ENCODE measurements around the gene GBP2. TPM values are rescaled to one million over a fixed set of nuclear protein-coding genes. Genes with fewer than 3 reads are reported as not detected.

The GBP2 gene
- total and polyA plus RNA-seq, 9 of the 15 experiments (the other 6 are each of a cell fraction or from before 2014, with no cell fraction given) = 0.45 to 2.2 (median 0.69) TPM

DNA sequence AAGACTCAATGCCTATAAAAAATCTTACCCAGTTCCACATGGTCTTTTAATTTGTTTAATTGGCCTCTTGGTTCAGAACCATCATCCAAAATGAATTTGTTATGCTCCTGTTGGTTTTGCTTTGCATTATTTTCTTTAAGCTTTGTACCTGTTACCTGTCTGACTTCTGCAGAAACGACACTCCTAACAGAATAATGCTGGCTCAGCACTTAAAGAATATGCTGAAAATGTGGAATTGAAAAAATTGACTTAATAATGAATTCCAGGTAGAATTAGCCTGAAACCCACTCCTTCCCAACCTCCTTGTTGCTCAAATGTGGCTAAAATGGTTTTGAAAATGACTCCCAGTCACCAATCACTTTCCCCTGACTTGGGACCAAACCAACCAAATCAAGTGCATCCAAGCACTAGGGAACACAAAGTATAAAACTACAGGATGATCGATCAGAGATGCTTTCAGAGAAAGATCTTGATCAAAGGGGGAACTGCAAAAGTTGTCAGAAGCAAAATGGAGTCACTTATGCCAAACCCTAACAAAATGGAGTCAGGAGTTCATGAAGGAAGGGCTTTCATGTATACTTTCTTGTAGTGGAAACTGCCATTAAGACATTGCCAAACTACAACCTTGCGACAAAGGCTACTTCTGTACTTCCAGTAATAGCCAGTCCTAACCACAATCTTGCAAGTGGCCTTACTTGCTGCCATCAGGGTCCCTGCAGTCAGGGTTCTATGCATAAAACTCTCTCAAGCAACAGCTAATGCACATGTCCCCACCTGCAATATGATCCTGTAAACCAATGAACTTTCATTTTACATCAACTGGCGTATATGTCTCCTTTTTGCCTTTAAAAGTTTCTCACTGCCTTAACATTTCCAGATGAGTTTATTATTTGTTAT lies 44.5 kb upstream of the GBP2 start:
- 3% methylated on average over 4 of the region's 4 CpGs for WGBS (ENCODE audit: insufficient coverage, low coverage, missing lambda C conversion rate)
- no peak for FAIRE-seq
- CTCF ChIA-PET (ENCODE audit: low intra/inter-chr PET ratio) = no interaction called here
- no peak for ATAC-seq
- no peaks in the 10 kb centered on the region for H3K79me2 ChIP-seq (ENCODE audit: control insufficient read depth, insufficient read depth, low read length)
- no peaks in the 10 kb centered on the region for H3K9me3 ChIP-seq (replicated peaks; ENCODE audit: control insufficient read depth, insufficient read depth, low read depth, low read length)
- no TSS peak for BruUV-seq (replicated peaks)
- H3K4me3 ChIP-seq = no peak overlapping the region
- no peak overlapping the region for H3K4me2 ChIP-seq (ENCODE audit: insufficient read depth, low read length)
- intact Hi-C loops (cut with micrococcal nuclease) (no loop called here), in situ Hi-C loops (cut with MboI) (no loop called here)
- no peaks in the 10 kb centered on the region for H3K27me3 ChIP-seq (ENCODE audit: control insufficient read depth in 2 of 2, insufficient read depth in 2 of 2, low read length in 2 of 2)
- no peaks in the 10 kb centered on the region for H4K20me1 ChIP-seq (replicated peaks; ENCODE audit: control insufficient read depth, insufficient read depth, low read length)
- DNase-seq (ENCODE audit: extremely low read depth in 1 of 4, low spot score in 3 of 4) = no peak
- no peaks in the 10 kb centered on the region for H3K9me1 ChIP-seq (ENCODE audit: control insufficient read depth, insufficient read depth, low read length)
- no peaks in the 10 kb centered on the region for H3K4me1 ChIP-seq (replicated peaks in 1 of 2; ENCODE audit: control insufficient read depth in 2 of 2, insufficient read depth in 2 of 2, low read length in 2 of 2)
- POLR2A ChIA-PET = no interaction called here
- H3K9ac ChIP-seq (ENCODE audit: insufficient read depth in 1 of 2, low read depth in 2 of 2, low read length in 2 of 2) = no peak overlapping the region
- no peak overlapping the region for H2AFZ ChIP-seq (ENCODE audit: low read depth, low read length)
- no peak overlapping the region for H3K27ac ChIP-seq (ENCODE audit: extremely low read depth, low read depth, low read length)
- H3K36me3 ChIP-seq (ENCODE audit: control insufficient read depth, insufficient read depth, low read length) = no peaks in the 10 kb centered on the region
- TF ChIP-seq CCAR2 (IDR thresholded peaks at IDR 0.05; ENCODE audit: low read depth, low read length) = no peak
- TF ChIP-seq, protein P1, sequence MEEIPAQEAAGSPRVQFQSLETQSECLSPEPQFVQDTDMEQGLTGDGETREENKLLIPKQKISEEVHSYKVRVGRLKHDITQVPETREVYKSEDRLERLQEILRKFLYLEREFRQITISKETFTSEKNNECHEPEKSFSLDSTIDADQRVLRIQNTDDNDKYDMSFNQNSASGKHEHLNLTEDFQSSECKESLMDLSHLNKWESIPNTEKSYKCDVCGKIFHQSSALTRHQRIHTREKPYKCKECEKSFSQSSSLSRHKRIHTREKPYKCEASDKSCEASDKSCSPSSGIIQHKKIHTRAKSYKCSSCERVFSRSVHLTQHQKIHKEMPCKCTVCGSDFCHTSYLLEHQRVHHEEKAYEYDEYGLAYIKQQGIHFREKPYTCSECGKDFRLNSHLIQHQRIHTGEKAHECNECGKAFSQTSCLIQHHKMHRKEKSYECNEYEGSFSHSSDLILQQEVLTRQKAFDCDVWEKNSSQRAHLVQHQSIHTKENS (CRISPR knock-in tag; IDR thresholded peaks at IDR 0.05) = no peak
- TF ChIP-seq ZNF589 (CRISPR knock-in tag; IDR thresholded peaks at IDR 0.05; ENCODE audit: low read depth) = peak; percentile 98
- TF ChIP-seq ZNF134 (CRISPR knock-in tag; conservative IDR thresholded peaks at IDR 0.05) = 0 out of 2 replicates have a peak, but pooled peaks have one; percentile 46
- TF ChIP-seq, protein P2, sequence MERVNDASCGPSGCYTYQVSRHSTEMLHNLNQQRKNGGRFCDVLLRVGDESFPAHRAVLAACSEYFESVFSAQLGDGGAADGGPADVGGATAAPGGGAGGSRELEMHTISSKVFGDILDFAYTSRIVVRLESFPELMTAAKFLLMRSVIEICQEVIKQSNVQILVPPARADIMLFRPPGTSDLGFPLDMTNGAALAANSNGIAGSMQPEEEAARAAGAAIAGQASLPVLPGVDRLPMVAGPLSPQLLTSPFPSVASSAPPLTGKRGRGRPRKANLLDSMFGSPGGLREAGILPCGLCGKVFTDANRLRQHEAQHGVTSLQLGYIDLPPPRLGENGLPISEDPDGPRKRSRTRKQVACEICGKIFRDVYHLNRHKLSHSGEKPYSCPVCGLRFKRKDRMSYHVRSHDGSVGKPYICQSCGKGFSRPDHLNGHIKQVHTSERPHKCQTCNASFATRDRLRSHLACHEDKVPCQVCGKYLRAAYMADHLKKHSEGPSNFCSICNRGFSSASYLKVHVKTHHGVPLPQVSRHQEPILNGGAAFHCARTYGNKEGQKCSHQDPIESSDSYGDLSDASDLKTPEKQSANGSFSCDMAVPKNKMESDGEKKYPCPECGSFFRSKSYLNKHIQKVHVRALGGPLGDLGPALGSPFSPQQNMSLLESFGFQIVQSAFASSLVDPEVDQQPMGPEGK (CRISPR knock-in tag; IDR thresholded peaks at IDR 0.05; ENCODE audit: borderline replicate concordance) = 0 out of 2 replicates have a peak, but pooled peaks have one; percentile 42
- peak; percentile 78; the same call in 1 of the 2 replicates for TF ChIP-seq BCL6 (CRISPR knock-in tag; IDR thresholded peaks at IDR 0.05)
- TF ChIP-seq BACH1 (tag; IDR thresholded peaks at IDR 0.05) = peak; percentile 93
- no peak for TF ChIP-seq ARID2 (IDR thresholded peaks at IDR 0.05)
- TF ChIP-seq ZNF644 (tag; IDR thresholded peaks at IDR 0.05; ENCODE audit: low read depth) = peak; percentile 82; the same call in 1 of the 2 replicates
- TF ChIP-seq, protein P3, sequence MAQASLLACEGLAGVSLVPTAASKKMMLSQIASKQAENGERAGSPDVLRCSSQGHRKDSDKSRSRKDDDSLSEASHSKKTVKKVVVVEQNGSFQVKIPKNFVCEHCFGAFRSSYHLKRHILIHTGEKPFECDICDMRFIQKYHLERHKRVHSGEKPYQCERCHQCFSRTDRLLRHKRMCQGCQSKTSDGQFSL (CRISPR knock-in tag; IDR thresholded peaks at IDR 0.05) = no peak
- TF ChIP-seq, protein P3 (tag; IDR thresholded peaks at IDR 0.05) = peak in 1 of 2 experiments; percentile 84; a peak in 2 of 4 replicates
- TF ChIP-seq, protein P4, sequence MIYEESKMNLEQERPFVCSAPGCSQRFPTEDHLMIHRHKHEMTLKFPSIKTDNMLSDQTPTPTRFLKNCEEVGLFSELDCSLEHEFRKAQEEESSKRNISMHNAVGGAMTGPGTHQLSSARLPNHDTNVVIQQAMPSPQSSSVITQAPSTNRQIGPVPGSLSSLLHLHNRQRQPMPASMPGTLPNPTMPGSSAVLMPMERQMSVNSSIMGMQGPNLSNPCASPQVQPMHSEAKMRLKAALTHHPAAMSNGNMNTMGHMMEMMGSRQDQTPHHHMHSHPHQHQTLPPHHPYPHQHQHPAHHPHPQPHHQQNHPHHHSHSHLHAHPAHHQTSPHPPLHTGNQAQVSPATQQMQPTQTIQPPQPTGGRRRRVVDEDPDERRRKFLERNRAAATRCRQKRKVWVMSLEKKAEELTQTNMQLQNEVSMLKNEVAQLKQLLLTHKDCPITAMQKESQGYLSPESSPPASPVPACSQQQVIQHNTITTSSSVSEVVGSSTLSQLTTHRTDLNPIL (CRISPR knock-in tag; IDR thresholded peaks at IDR 0.05) = peak; percentile 91
- no peak for TF ChIP-seq TOE1 (IDR thresholded peaks at IDR 0.05; ENCODE audit: borderline replicate concordance)
- no peak for TF ChIP-seq TOE1 (CRISPR knock-in tag; IDR thresholded peaks at IDR 0.05; ENCODE audit: borderline replicate concordance, low read depth)
- TF ChIP-seq RBM25 (IDR thresholded peaks at IDR 0.05; ENCODE audit: low read depth, low read length, severe bottlenecking) = no peak
- TF ChIP-seq CHD1 (IDR thresholded peaks at IDR 0.05; ENCODE audit: low read length) = no peak

Measured in K562 (cell line).